Activated CD4-positive, alpha-beta T cell treated with anti-CD3 and anti-CD28 coated beads, Interleukin-2, amount 50 U/mL, for 1 hour (primary cell): Measurements from ENCODE around the gene CENPV.
A peak's percentile ranks its signal among the peaks of the same experiment; 100 is the strongest.
"Not testable (repeated sequence)": the region's sequence is repeated elsewhere in the genome, so short reads cannot be mapped to it uniquely, and the experiment has no call there.

Experiments used
- DNase-seq: peaks from one replicate; pipeline ENCODE4 v3.0.0-alpha.2; 2020

The CENPV gene

DNA sequence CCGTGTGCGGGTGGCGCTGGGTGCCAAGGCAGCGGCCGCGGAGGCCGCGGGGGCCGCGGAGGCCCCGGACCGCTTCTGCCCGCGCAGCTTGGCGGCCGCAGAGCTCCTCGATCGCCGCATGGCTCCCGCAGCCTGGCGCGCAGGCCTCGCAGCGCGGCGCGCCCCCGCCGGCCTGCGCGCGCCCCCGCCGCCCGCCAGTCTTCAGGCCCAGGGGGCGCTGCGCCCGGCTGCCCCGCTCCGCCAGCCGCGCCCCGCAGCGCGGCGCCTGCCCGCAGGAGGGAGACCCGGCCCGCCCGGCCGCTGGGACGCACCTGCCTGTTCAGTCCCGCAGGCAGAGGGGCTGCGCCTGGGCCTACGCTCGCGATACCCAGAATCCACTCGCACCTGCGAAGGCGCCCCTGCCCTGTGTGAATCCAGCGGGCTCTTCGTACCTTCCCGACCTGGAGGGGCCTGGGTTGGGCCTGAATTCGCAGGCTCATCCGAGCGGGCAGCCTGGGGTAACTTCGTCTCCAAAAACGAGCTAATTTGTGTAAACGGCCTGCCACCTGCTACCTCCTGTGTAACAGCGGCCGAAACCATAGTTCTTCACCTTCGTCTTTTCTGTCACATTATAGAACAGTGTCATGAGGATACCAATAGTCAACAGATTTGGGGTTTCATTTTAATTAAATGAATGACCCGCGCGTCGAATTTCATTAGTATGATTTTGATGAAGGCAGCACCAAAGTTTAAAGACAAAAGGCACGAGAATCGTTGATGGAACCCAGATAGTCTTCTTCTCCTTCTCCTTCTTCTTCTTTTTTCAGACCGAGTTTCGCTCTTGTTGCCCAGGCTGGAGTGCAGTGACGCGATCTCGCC, at the start of gene CENPV:
TSS of gene CENPV (minus strand) at position 153 of the 858 bp plus-strand sequence. CDS start at position 120, 33 bp downstream.
- peak; percentile 65 for DNase-seq

DNA sequence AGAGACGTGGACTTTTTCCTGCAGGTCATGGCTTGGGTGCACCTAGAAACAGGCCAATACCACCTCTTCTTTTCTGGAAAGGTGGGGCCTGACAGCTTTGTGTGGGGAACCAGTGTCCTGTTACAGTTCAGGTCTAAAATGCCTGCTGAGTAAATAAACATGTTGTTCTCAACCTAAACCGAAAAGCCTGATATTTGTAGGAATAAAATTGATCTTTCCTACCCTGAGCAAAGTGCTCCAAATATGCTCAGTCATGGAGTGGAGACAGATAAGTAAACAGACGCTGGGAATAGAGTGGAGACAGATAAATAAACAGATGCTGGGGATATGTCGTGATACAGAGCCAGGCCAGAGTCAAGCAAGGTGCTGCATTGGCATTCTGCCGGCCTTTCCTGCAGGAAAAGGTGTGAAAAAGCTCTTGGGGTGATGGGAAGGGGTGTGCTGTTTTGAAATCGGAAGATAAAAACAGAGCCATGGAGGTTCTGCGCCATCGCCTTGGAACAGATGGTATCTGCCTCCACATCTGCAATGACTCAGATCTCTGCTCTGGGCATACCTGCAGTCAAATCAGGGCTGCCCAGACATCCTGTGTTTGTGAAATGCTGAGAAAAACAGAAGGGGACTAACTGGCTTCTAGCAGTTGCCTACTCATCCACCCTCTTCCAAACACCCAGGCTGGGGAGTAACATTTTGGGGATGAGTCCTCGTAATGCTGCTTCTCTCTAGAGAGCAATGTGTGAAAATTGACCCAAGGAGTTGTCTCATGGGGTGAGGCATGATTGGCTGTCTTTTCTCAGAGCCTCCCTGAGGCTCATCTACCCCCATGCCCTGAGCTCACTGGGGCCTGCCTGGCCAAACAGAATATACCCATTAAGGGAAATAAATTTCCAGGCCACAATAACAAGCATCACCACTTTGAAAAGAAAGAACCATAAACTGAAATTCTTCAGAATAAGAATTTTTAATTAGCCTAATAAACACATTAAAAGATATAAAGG, 45.3 kb upstream of the CENPV start:
- no peak for DNase-seq

DNA sequence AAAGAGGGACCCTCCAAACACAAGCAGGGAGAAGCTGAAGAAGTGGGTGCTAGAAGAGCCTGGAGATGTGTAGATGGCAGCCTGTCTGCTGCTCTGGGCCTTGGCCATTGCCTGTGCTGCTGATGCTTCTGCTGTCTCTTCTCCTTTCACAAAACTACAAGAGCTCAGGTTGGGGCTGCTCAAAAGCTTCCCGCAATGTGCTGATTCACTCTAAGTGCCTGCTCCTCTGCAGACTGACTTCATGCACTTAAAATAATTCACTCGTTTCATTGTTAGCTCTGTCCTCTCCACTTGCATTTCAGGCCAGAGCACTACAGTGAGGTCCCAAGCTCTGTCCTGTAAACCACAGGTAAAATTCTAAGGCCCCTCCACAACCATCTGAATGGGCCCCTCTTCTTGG, 43.4 kb upstream of the CENPV start:
- DNase-seq: not testable (repeated sequence)

DNA sequence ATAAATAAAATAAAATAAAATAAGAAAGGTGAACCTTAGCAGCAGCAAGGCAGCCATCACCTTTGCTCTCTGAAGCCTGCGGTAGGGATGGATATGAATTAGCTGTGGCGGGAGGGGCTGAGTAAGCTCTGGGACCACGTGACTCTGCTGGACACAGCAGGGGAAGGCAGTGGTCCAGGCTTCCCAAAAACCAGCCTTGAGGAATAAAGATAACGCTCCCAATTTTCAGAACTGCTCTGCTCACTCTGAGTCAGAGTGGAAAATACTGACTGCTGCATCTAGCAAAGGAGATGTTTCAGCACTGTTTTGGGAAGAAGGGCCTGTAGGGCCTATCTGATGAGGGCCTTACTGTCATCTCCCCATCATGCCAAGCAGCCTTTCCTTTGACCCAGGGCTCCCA, 42.6 kb upstream of the CENPV start:
- not testable (repeated sequence) for DNase-seq

DNA sequence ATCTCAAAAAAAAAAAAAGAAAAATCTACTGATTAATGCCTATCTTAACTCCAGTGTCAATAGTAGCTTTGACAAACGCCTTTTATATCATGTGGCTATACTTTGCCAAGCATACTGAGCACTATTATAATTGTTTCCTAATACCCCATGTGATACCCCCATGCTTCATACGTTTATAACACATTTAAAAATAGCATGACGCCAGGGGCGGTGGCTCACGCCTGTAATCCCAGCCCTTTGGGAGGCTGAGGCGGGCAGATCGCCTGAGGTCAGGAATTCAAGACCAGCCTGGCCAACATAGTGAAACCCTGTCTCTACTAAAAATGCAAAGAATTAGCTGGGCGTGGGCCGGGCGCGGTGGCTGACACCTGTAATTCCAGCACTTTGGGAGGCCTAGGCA, 39.2 kb upstream of the CENPV start:
- DNase-seq: not testable (repeated sequence)

DNA sequence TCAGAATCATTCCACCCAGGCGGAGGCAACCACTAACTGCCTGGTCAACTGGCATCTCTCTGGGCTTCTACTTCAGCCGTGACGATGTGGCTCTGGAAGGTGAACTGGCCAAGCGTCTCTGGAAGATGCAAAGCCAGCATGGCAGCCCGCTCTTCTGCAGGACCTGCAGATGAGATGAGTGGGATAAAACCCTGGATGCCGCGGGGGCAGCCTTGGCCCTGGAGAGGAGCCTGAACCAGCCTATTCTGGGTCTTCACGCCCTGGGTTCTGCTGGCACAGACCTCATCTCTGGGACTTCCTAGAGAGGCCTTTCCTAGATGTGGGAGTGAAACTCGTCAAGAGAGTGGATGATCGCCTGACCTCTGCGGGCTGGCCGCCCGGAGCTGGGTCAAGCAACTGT, 38.2 kb upstream of the CENPV start:
- DNase-seq: no peak

DNA sequence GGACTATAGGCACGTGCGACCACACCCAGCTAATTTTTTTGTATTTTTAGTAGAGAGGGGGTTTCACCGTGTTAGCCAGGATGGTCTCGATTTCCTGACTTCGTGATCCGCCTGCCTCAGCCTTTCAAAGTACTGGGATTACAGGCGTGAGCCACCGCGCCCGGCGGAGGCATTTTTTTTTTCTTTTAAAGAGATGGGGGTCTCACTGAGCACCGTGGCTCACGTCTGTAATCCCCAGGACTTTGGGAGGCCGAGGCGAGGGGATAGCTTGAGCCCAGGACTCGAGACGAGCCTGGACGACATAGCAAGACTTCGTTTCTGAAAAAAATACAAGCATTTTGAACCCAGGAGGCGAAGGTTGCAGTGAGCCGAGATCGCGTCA, 32.8 kb upstream of the CENPV start:
- not testable (repeated sequence) for DNase-seq

DNA sequence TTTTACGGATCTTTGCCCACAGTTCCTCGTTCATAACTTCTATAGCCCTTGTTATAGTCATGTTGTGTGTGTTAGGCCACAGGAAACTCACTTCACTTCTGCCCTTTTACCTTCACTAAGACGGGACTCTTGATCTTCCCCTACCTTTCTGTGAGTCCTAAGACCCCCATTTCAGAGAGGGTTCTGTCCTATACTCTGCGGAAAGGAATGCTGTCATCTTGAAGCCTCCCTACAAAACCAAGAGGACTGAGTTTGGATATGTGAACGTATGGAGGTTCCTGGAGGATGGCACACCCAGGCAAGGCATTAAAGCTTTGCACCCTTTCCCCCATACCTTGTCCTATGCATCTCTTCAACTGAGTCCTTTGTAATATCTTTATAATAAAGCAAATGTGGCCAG, 31.3 kb upstream of the CENPV start:
- DNase-seq: no peak

DNA sequence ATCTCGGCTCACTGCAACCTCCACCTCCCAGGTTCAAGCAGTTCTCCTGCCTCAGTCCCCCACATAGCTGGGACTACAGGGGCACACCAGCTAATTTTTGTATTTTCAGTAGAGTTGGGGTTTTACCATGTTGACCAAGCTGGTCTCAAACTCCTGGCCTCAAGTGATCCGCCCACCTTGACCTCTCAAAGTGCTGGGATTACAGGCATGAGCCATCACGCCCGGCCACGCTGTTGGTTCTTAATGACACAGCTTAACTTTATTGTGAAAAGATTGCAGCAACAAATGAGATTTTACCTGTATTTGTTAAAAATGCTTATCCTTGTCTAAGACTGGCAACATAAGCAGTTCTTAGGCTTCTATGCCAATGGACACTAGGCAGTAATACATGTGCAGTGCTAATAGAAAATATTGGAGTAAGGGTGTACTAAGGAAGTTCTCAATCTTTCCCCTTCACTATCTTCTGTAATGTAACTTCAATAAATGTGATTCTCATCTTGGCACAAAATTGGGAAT, 30.6 kb upstream of the CENPV start:
- DNase-seq: no peak

DNA sequence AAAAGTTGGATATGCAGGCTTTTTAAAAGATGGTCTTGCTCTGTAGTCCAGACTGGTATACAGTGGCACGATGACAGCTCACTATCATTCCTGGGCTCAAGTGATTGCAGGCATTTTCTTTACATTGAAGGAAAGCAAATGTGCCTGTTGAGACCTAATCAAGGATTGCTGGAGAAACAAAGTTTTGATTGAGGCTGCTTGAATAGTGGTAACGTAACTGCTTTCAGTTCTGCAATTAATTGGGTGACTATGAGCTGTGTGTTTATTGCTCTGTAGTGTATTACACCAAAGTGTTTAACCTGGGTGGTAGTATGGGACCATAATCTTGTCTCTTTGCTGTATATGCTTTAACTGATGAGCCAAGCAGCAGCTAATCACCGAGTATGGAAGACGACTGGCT, 29.9 kb upstream of the CENPV start:
- no peak for DNase-seq

DNA sequence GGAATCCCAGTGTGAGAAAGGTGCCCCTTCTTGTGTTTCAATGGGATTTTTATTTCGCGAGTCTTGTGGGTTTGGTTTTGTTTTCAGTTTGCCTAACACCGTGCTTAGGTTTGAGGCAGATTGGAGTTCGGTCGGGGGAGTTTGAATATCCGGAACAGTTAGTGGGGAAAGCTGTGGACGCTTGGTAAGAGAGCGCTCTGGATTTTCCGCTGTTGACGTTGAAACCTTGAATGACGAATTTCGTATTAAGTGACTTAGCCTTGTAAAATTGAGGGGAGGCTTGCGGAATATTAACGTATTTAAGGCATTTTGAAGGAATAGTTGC, 28.2 kb upstream of the CENPV start:
- DNase-seq: no peak

DNA sequence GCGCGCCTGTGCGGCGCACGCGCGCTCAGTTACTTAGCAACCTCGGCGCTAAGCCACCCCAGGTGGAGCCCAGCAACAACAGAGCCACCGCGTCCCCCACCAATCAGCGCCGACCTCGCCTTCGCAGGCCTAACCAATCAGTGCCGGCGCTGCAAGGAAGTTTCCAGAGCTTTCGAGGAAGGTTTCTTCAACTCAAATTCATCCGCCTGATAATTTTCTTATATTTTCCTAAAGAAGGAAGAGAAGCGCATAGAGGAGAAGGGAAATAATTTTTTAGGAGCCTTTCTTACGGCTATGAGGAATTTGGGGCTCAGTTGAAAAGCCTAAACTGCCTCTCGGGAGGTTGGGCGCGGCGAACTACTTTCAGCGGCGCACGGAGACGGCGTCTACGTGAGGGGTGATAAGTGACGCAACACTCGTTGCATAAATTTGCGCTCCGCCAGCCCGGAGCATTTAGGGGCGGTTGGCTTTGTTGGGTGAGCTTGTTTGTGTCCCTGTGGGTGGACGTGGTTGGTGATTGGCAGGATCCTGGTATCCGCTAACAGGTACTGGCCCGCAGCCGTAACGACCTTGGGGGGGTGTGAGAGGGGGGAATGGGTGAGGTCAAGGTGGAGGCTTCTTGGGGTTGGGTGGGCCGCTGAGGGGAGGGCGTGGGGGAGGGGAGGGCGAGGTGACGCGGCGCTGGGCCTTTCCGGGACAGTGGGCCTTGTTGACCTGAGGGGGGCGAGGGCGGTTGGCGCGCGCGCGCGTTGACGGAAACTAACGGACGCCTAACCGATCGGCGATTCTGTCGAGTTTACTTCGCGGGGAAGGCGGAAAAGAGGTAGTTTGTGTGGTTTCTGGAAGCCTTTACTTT, 27.6 kb upstream of the CENPV start, which contains the start of gene UBB:
TSS of gene UBB (plus strand) at position 452 of the 856 bp plus-strand sequence. CDS start 817 bp downstream, outside the sequence.
- DNase-seq: peak; percentile 93

DNA sequence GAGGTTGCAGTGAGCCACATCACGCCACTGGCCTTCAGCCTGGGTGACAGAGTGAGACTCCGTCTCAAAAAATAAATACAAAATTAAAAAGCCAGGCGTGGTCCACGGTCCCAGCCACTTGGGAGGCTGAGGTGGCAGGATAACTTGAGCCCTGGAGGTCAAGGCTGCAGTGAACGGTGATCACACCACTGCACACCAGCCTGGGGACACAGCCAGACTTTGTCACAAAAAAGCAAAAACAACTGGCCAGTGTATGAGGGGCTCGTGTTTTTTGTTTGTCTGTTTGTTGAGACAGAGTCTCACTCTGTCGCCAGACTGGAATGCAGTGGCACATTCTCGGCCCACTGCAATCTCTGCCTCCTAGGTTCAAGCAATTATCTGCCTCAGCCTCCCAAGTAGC, 26.4 kb upstream of the CENPV start:
- no peak for DNase-seq

DNA sequence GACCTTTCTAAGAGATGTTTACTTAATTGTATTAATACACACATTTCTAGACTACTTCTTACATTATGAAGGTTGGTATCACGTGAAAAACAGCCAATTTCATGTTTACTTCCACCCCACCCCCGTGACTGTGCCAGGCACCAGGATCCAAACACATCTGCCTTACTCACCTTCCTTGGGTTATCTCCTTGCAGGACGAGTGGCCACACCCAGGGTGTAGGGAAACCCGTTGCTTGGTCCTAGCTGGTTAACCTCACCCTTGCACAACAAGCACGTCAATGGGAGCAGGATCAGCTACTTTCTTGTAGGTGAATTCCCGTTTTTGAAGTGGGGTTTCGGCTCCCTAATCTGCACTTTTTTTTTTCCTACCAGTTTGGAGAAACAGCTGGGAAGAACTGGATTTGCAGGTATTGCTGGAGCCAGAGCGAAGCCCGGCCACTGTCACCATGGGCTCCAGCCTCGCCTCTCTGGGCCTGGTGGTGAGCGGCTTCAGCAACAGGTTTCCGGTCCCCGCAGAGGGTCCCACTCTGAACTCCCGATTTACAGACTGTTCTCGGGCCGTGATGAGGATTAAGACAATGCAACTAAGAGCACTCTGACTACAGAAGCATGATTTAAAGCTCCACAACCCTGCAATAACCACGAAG, 25.5 kb upstream of the CENPV start:
- no peak for DNase-seq

DNA sequence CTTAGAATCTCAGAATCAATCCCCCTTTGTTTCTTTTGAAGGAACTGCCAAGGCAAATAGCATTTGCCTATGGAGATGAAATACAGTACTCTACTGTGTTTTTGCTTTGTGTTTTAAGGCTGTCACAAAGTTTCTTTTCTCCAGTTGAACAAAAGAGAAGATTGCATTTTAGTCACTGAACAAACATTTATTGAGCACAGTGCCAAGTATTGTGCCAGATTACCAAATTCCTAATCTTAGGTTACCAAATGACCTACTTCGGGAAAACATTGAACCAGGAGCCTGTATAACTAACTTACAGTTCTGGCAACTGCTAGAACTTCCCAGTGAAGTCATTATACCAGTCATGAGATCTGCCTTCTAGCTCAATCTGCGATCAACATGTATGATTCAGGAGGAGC, 24.7 kb upstream of the CENPV start:
- DNase-seq: no peak

DNA sequence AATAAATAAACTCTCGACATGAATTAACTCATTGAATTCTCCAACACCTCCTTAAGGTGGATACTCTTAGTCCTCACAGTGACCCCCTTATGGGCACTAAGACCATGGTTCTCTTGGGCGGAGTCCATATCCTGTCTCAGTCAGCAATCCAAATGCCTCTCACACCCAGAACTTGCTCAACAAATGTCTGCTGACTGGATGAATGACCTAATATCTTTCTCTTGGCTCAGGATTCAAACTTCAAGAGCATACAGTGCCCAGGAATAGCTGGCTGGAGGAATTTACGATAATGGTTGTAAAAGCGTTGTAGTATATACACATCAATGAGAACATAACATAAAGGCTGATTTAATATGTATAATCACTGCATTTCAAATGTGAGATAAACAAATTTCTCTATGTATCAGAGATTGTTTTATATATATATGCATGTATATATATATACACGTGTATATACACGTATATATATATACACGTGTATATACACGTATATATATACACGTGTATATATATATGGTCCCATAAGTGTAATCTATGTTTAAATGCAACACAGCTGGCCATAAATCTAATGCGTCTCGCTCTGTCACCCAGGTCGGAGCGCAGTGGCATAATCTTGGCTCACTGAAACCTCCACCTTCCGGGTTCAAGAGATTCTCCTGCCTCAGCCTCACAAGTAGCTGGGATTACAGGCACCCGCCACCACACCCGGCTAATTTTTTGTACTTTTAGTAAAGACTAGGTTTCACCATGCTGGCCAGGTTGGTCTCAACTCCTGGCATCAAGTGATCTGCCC, 21.1 kb upstream of the CENPV start:
- DNase-seq: no peak

DNA sequence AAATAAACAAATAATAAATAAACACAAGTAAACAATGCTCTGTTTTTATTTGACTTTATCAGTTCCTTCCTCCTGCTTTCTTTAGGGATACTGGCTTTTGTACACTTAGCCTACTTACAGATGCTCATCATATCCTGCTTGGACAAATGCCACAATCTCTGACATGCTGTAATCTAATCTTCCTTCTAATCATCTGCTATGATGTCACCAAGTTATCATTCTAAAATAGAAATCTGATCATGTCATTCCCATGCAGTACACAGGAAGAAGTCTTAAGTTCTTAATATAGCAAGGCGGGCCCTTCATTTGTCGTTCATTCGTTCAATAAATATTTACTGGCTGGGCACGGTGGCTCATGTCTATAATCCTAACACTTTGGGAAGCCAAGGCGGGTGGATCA, 18.5 kb upstream of the CENPV start:
- no peak for DNase-seq

DNA sequence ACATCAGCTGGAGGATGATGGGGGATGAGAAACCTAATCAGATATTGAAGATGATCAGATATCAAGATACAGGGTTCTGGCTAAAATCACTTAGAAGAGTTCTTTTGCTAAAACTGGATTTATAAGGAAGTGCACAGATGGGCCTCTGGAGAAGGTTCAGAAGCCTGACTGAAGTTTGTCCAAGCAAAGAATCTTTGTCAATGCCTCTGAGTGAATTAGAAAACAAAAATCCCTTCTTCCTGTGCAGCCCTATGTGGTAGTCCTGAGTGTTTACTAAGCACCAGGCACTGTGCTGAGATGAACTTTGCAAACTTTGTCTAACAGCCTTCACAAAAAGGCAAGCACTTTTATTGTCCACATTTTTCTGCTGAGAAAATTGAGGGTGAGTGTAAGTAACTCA, 11.4 kb upstream of the CENPV start:
- DNase-seq: no peak

DNA sequence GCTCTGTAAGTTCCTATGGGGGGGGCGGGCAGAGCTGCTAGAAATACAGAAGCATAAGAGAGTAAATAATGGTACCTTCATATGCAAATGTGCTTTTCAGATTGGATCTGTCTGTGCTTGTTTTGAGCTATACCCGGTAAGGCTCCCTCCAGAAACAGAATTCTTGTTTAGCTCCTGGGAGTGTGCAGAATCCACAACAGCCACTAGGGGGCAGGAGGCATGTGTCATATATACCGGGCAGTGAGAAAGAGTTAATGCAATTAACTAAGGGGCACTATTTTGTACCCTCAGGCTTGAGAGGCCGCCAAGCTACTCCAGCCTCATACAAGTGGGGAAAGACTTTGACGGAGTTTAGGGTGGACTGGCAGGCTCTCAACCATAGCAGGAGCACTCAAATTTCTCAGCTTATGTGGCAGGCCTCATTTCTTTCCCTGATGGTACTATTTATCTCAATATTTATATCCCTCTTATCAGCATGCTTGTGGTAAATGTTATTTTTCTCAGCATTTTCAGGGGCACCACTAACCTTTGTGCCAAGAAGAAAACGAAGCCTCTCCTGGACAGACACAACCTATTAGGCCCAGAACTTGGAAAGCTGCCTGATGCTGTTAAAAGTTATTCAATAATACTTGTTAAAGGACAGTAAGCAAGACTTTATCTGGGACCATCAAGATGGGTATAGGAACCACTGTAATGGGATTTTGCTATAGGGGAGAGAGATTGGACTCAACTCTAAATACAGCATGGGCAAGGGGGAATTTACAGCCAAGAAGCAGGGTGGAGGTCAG, 10.7 kb upstream of the CENPV start:
- peak; percentile 72 for DNase-seq

DNA sequence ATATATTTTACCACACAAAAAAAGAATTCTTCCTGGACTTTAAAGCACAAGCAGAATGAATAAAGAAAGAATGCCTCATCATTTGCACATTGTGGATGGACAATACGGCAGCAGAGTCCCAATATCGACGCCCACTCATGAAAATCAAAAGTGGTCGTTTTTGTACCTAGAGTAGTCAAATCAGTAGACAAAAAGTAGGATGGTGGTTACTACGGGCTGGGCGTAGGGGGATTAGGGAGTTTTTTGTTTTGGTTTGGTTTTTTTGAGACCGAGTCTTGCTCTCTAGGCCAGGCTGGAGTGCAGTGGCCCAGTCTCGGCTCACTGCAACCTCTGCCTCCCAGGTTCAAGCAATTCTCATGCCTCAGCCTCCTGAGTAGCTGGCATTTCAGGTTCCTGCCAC, 8.6 kb upstream of the CENPV start:
- no peak for DNase-seq
